ENCODE data around the gene DOCK9. TPM values are rescaled to one million over a fixed set of nuclear protein-coding genes. Genes with fewer than 3 reads are reported as not detected.

Gene DOCK9
- total RNA-seq, 1 experiment from 2014 or later = 36.6 TPM

- no peak for TF ChIP-seq ZSCAN18 (CRISPR knock-in tag; IDR thresholded peaks at IDR 0.05)
- TF ChIP-seq, protein P1, sequence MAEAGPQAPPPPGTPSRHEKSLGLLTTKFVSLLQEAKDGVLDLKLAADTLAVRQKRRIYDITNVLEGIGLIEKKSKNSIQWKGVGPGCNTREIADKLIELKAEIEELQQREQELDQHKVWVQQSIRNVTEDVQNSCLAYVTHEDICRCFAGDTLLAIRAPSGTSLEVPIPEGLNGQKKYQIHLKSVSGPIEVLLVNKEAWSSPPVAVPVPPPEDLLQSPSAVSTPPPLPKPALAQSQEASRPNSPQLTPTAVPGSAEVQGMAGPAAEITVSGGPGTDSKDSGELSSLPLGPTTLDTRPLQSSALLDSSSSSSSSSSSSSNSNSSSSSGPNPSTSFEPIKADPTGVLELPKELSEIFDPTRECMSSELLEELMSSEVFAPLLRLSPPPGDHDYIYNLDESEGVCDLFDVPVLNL (CRISPR knock-in tag; IDR thresholded peaks at IDR 0.05; ENCODE audit: borderline replicate concordance, low read depth) = no peak
- TF ChIP-seq ZNF317 (CRISPR knock-in tag; IDR thresholded peaks at IDR 0.05; ENCODE audit: borderline replicate concordance, low read depth) = no peak
- TF ChIP-seq, protein P2, sequence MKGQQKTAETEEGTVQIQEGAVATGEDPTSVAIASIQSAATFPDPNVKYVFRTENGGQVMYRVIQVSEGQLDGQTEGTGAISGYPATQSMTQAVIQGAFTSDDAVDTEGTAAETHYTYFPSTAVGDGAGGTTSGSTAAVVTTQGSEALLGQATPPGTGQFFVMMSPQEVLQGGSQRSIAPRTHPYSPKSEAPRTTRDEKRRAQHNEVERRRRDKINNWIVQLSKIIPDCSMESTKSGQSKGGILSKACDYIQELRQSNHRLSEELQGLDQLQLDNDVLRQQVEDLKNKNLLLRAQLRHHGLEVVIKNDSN (CRISPR knock-in tag; IDR thresholded peaks at IDR 0.05) = no peak
- no peak for TF ChIP-seq CDX4 (CRISPR knock-in tag; IDR thresholded peaks at IDR 0.05; ENCODE audit: borderline replicate concordance)
- no peak for TF ChIP-seq GTF2I (CRISPR knock-in tag; conservative IDR thresholded peaks at IDR 0.05)
- TF ChIP-seq NR3C1 (CRISPR knock-in tag; conservative IDR thresholded peaks at IDR 0.05; ENCODE audit: low read depth) = no peak
- no peak for TF ChIP-seq SOX15 (CRISPR knock-in tag; IDR thresholded peaks at IDR 0.05)
- no peak for TF ChIP-seq GABPB1 (CRISPR knock-in tag; IDR thresholded peaks at IDR 0.05)
- TF ChIP-seq IRF2 (CRISPR knock-in tag; IDR thresholded peaks at IDR 0.05; ENCODE audit: borderline replicate concordance, low read depth) = no peak
- TF ChIP-seq ATF1 (CRISPR knock-in tag; IDR thresholded peaks at IDR 0.05) = no peak
- TF ChIP-seq NFYB (CRISPR knock-in tag; conservative IDR thresholded peaks at IDR 0.05; ENCODE audit: low read depth) = no peak
Measured at GRCh38 chr13:99007414-99007986, 29.6 kb upstream of the DOCK9 start (continued).

DNA sequence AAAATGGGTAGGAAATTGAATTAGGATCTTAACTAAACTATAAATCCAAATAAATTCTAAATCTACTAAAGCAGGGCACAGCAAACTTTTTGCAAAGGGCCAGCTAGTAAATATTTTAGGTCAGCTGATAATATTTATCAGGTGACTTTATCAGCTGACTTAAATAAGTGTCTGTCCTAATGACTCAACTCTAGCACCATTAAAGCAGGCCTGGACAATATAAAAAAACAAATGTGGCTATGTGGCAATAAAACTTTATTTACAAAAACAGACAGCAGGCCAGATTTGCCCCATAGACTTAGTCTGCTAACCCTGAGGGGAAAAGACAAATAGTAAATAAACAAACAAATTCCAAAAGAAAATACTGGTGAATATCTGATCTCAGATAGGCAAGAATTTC, 27.7 kb upstream of the DOCK9 start:
- H3K27me3 Mint-ChIP-seq (ENCODE audit: low read depth) = no peaks in the 10 kb centered on the region
- no peak overlapping the region for H3K27ac Mint-ChIP-seq
- POLR2A ChIA-PET = no interaction called here
- CTCF ChIA-PET = no interaction called here
- DNase-seq (ENCODE audit: low spot score) (no peak), ATAC-seq (no peak)
- peaks cover 22% of the 10 kb centered on the region for H3K4me1 Mint-ChIP-seq
- no peaks in the 10 kb centered on the region for H3K36me3 Mint-ChIP-seq
- no peaks in the 10 kb centered on the region for H3K9me3 Mint-ChIP-seq
- H3K4me3 Mint-ChIP-seq = no peak overlapping the region
- TF ChIP-seq ZNF425 (CRISPR knock-in tag; conservative IDR thresholded peaks at IDR 0.05) = no peak
- TF ChIP-seq, protein P3, sequence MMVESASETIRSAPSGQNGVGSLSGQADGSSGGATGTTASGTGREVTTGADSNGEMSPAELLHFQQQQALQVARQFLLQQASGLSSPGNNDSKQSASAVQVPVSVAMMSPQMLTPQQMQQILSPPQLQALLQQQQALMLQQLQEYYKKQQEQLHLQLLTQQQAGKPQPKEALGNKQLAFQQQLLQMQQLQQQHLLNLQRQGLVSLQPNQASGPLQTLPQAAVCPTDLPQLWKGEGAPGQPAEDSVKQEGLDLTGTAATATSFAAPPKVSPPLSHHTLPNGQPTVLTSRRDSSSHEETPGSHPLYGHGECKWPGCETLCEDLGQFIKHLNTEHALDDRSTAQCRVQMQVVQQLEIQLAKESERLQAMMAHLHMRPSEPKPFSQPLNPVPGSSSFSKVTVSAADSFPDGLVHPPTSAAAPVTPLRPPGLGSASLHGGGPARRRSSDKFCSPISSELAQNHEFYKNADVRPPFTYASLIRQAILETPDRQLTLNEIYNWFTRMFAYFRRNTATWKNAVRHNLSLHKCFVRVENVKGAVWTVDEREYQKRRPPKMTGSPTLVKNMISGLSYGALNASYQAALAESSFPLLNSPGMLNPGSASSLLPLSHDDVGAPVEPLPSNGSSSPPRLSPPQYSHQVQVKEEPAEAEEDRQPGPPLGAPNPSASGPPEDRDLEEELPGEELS (CRISPR knock-in tag; IDR thresholded peaks at IDR 0.05) = no peak
- TF ChIP-seq ZNF219 (CRISPR knock-in tag; IDR thresholded peaks at IDR 0.05; ENCODE audit: borderline replicate concordance) = no peak
- TF ChIP-seq GRHL2 (CRISPR knock-in tag; IDR thresholded peaks at IDR 0.05; ENCODE audit: insufficient replicate concordance, severe bottlenecking) = no peak
- no peak for TF ChIP-seq ZNF317 (CRISPR knock-in tag; IDR thresholded peaks at IDR 0.05; ENCODE audit: borderline replicate concordance, low read depth)
- no peak for TF ChIP-seq TEAD1 (CRISPR knock-in tag; IDR thresholded peaks at IDR 0.05)
- no peak for TF ChIP-seq RORB (CRISPR knock-in tag; IDR thresholded peaks at IDR 0.05)
- TF ChIP-seq USF2 (CRISPR knock-in tag; IDR thresholded peaks at IDR 0.05) = no peak
- TF ChIP-seq, protein P1 (CRISPR knock-in tag; IDR thresholded peaks at IDR 0.05; ENCODE audit: borderline replicate concordance, low read depth) = no peak
- TF ChIP-seq ZNF423 (CRISPR knock-in tag; IDR thresholded peaks at IDR 0.05) = no peak
- no peak for TF ChIP-seq GTF2I (CRISPR knock-in tag; conservative IDR thresholded peaks at IDR 0.05)
- TF ChIP-seq ZNF671 (CRISPR knock-in tag; IDR thresholded peaks at IDR 0.05) = no peak
- TF ChIP-seq ZSCAN18 (CRISPR knock-in tag; IDR thresholded peaks at IDR 0.05) = no peak
- no peak for TF ChIP-seq EMX1 (CRISPR knock-in tag; IDR thresholded peaks at IDR 0.05)
- TF ChIP-seq, protein P4, sequence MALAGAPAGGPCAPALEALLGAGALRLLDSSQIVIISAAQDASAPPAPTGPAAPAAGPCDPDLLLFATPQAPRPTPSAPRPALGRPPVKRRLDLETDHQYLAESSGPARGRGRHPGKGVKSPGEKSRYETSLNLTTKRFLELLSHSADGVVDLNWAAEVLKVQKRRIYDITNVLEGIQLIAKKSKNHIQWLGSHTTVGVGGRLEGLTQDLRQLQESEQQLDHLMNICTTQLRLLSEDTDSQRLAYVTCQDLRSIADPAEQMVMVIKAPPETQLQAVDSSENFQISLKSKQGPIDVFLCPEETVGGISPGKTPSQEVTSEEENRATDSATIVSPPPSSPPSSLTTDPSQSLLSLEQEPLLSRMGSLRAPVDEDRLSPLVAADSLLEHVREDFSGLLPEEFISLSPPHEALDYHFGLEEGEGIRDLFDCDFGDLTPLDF (CRISPR knock-in tag; IDR thresholded peaks at IDR 0.05) = no peak

All from WTC11 (cell line).